ENCODE data around the gene MGLL.

GRCh38 chr3:127847236-127847720, 25.0 kb upstream of the MGLL start:
- TF ChIP-seq CTCF (IDR thresholded peaks at IDR 0.05) (no peak), POLR2AphosphoS5 (IDR thresholded peaks at IDR 0.05; ENCODE audit: low read depth, low read length) (no peak), REST (IDR thresholded peaks at IDR 0.05; ENCODE audit: insufficient read depth in 1 of 2, low read depth in 2 of 2, low read length in 1 of 2) (no peak)
